Natural killer cell (primary cell): ENCODE measurements around the gene FIZ1. TPM values are rescaled to one million over a fixed set of nuclear protein-coding genes. Genes with fewer than 3 reads are reported as not detected.

Experiments used
- ATAC-seq, 3 donors: fragments of 150-1000 bp in 2 of 3; fragments of 200-7000 bp in 1 of 3; cut with Tn5 transposase; 1 replicate in 1 of 3; 2 replicates in 2 of 3; pipeline ENCODE4 v1.10.0; 2021; ENCODE audit warnings: mild to moderate bottlenecking in 2 of 3, moderate library complexity in 2 of 3
- DNase-seq, 2 donors: peaks; one replicate each; pipeline versions ENCODE4 v3.0.0 to v3.0.0-alpha.2; 2013 to 2021; ENCODE audit warnings: mixed read lengths in 1 of 2
- H3K27ac ChIP-seq: one replicate; pipeline ENCODE4 v1.5.1; 2013; ENCODE audit warnings: mild to moderate bottlenecking, low read length
- H3K27me3 ChIP-seq: one replicate; pipeline ENCODE4 v1.6.1; 2013; ENCODE audit warnings: low read length; ENCODE audit not compliant: control insufficient read depth, insufficient read depth
- H3K36me3 ChIP-seq: one replicate; pipeline ENCODE4 v1.6.1; 2013; ENCODE audit warnings: low read length; ENCODE audit not compliant: control insufficient read depth, insufficient read depth
- H3K4me1 ChIP-seq: one replicate; pipeline ENCODE4 v1.6.1; 2013; ENCODE audit warnings: low read length; ENCODE audit not compliant: control insufficient read depth, insufficient read depth
- H3K4me3 ChIP-seq: one replicate; pipeline ENCODE4 v1.5.1; 2013; ENCODE audit warnings: low read length
- H3K9me3 ChIP-seq: one replicate; pipeline ENCODE4 v1.6.1; 2013; ENCODE audit warnings: low read length; ENCODE audit not compliant: control insufficient read depth, insufficient read depth
- H3K27ac Mint-ChIP-seq, 2 donors: one replicate each; pipeline ENCODE4 v1.8.0; 2022; ENCODE audit warnings: mild to moderate bottlenecking in 2 of 2, mixed read lengths in 2 of 2, moderate library complexity in 1 of 2
- H3K27me3 Mint-ChIP-seq, 2 donors: one replicate each; pipeline ENCODE4 v1.8.0; 2022; ENCODE audit warnings: low read depth in 2 of 2, mixed read lengths in 2 of 2
- H3K36me3 Mint-ChIP-seq: one replicate; pipeline ENCODE4 v1.8.0; 2022; ENCODE audit warnings: mixed read lengths
- H3K4me1 Mint-ChIP-seq, 2 donors: one replicate each; pipeline ENCODE4 v1.8.0; 2022; ENCODE audit warnings: mixed read lengths in 2 of 2
- H3K4me3 Mint-ChIP-seq: one replicate; pipeline ENCODE4 v1.8.0; 2022; ENCODE audit warnings: mild to moderate bottlenecking, moderate library complexity, mixed read lengths
- H3K9me3 Mint-ChIP-seq, 2 donors: one replicate each; pipeline ENCODE4 v1.8.0; 2022; ENCODE audit warnings: mixed read lengths in 2 of 2
- WGBS: methylation state at CpG from one replicate; pipeline ENCODE4 v1.1.7; 2013; ENCODE audit warnings: missing lambda C conversion rate; ENCODE audit not compliant: insufficient coverage; 5-methylcytosine and 5-hydroxymethylcytosine counted together
- intact Hi-C: fragments of 100-400 bp; cut with micrococcal nuclease; formaldehyde crosslinking; loops from one replicate; pipeline ENCODE4 v1.14.2; 2022
- total RNA-seq, 4 donors: library from RNA; stranded (reverse); fragments of 120-200 nt in 1 of 4; gene quantifications; one replicate each; pipeline versions ENCODE4 v1.2.3 to v1.2.4, GENCODE V29; 2013 to 2022
- TF ChIP-seq, protein P1 (sequence below): fragments of 200-600 bp; IDR thresholded peaks from one replicate; pipeline ENCODE4 v1.8.0; 2022; ENCODE audit warnings: antibody characterized with exemption

Gene FIZ1
- total RNA-seq, 3 donors from 2014 or later (not counting 1 experiment from before 2014, with no cell fraction given): 8.5 to 18.2 (median 10.3) TPM

DNA sequence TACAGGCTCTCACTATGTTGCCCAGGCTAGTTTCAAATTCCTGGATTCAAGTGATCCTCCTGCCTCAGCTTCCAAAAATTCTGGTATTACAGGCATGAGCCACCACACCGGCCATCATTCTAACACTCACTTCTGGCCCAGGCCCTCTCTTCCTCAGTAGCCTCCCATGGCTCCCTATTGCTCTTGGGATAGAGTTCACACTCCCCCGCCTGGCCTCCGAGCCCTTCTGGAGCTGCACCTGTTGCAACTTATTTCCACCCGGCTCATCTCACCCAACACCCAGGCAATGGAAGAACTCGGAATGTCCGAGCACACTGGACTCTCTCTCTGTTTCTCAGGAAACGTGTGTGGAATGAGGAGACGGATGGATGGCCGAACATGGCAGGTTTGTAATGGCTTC is 45.0 kb downstream of the FIZ1 start:
- ATAC-seq (no peak), DNase-seq (no peak)
- H3K27me3 ChIP-seq: peaks cover 2% of the 10 kb centered on the region
- no peaks in the 10 kb centered on the region for H3K36me3 ChIP-seq
- Mint-ChIP-seq H3K27me3 (peaks cover 12 to 13% of the 10 kb centered on the region in 2 donors), H3K9me3 (no peaks in the 10 kb centered on the region), H3K4me3 (no peak overlapping the region), H3K27ac (no peak overlapping the region), H3K4me1 (no peaks in the 10 kb centered on the region), H3K36me3 (no peaks in the 10 kb centered on the region)
- H3K4me3 ChIP-seq: no peak overlapping the region
- 94% methylated on average over 9 of the region's 9 CpGs for WGBS
- no peaks in the 10 kb centered on the region for H3K9me3 ChIP-seq
- TF ChIP-seq, protein P1, sequence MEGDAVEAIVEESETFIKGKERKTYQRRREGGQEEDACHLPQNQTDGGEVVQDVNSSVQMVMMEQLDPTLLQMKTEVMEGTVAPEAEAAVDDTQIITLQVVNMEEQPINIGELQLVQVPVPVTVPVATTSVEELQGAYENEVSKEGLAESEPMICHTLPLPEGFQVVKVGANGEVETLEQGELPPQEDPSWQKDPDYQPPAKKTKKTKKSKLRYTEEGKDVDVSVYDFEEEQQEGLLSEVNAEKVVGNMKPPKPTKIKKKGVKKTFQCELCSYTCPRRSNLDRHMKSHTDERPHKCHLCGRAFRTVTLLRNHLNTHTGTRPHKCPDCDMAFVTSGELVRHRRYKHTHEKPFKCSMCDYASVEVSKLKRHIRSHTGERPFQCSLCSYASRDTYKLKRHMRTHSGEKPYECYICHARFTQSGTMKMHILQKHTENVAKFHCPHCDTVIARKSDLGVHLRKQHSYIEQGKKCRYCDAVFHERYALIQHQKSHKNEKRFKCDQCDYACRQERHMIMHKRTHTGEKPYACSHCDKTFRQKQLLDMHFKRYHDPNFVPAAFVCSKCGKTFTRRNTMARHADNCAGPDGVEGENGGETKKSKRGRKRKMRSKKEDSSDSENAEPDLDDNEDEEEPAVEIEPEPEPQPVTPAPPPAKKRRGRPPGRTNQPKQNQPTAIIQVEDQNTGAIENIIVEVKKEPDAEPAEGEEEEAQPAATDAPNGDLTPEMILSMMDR: no peak
- no peak overlapping the region for H3K27ac ChIP-seq
- H3K4me1 ChIP-seq: no peaks in the 10 kb centered on the region
- intact Hi-C loops: no loop called here

DNA sequence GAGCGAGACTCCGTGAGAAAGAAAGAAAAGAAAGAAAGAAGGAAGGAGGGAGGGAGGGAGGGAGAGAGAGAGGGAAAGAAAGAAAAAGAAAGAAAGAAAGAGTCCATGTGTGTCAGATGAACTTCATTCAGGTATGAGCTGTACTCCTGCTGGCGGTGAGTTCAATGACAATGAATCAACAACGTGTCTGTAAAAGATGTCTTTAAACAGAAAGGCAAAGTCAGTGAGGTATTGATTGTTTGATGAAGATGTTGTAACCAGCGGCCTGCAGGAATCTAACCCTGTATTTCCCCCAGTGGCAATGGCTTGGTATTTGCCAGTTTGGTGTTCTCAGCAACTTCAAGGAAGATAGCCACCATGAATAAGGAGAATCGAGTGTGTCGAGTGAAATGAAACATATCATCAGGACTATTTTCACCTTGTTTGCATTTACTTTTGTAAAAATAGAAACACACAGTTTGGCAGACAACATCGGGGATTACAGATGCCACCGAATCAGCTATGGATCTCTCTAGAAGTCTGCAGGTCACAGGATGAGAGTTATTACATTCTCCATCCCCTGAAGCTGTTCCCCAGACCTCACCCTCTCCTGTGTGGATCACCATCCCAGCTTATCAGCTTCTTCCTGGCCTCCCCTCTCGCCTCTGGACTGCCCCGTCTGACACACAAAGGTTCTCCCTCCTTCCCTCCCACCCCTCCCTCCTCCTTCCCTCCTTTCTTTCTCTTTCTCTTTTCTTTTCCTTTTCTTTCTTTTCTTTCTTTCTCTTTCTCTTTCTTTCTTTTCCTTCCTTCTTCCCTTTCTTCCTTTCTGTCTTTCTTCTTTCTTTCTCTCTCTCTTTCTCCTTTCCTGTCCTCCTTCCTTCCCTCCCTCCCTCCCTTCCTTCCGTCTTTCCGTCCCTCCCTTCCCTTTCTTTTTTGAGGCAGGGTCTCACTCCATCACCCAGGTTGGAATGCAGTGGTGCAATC is 45.8 kb downstream of the FIZ1 start:
- TF ChIP-seq, protein P1: no peak
- no peaks in the 10 kb centered on the region for H3K9me3 ChIP-seq
- Mint-ChIP-seq H3K27ac (no peak overlapping the region), H3K27me3 (peaks cover 12 to 13% of the 10 kb centered on the region in 2 donors), H3K4me3 (no peak overlapping the region), H3K36me3 (no peaks in the 10 kb centered on the region), H3K9me3 (no peaks in the 10 kb centered on the region), H3K4me1 (no peaks in the 10 kb centered on the region)
- H3K36me3 ChIP-seq: no peaks in the 10 kb centered on the region
- DNase-seq (no peak), ATAC-seq (no peak)
- no peak overlapping the region for H3K27ac ChIP-seq
- H3K27me3 ChIP-seq: peaks cover 2% of the 10 kb centered on the region
- no peaks in the 10 kb centered on the region for H3K4me1 ChIP-seq
- no peak overlapping the region for H3K4me3 ChIP-seq
- intact Hi-C loops: no loop called here
- 80% methylated on average over 13 of the region's 13 CpGs for WGBS

DNA sequence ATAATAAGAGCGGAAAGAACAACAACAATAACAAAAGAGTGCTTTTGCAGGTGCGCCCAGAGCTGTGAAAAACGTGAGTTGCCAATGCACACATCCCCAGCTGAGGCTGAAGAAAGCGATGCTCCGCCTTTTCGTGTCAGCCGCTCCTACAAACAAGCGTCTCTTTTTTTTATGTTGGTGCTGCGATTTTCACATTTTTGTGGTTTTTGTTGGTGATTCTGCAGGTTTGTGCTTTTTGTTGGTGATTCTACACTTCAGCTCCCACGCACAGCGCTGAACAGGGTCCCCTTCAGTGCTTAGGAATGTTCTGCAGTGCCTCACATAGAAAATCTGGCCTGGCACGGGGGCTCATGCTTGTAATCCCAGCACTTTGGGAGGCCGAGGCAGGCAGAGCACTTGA is 46.7 kb downstream of the FIZ1 start:
- Mint-ChIP-seq H3K4me3 (no peak overlapping the region), H3K9me3 (no peaks in the 10 kb centered on the region), H3K4me1 (no peaks in the 10 kb centered on the region), H3K27me3 (peaks cover 12 to 18% of the 10 kb centered on the region in 2 donors), H3K27ac (no peak overlapping the region), H3K36me3 (no peaks in the 10 kb centered on the region)
- H3K4me3 ChIP-seq: no peak overlapping the region
- ATAC-seq (no peak), DNase-seq (no peak)
- no peaks in the 10 kb centered on the region for H3K4me1 ChIP-seq
- H3K36me3 ChIP-seq: no peaks in the 10 kb centered on the region
- intact Hi-C loops: no loop called here
- TF ChIP-seq, protein P1: no peak
- H3K27me3 ChIP-seq: peaks cover 2% of the 10 kb centered on the region
- H3K9me3 ChIP-seq: no peaks in the 10 kb centered on the region
- no peak overlapping the region for H3K27ac ChIP-seq
- 85% methylated on average over 13 of the region's 13 CpGs for WGBS
